Measurements from ENCODE around the gene TBR1. TPM values are rescaled to one million over a fixed set of nuclear protein-coding genes. Genes with fewer than 3 reads are reported as not detected.

TBR1 gene
- total and polyA plus RNA-seq, 2 of the 4 experiments (the other 2 are of a cell fraction), result not detected

DNA sequence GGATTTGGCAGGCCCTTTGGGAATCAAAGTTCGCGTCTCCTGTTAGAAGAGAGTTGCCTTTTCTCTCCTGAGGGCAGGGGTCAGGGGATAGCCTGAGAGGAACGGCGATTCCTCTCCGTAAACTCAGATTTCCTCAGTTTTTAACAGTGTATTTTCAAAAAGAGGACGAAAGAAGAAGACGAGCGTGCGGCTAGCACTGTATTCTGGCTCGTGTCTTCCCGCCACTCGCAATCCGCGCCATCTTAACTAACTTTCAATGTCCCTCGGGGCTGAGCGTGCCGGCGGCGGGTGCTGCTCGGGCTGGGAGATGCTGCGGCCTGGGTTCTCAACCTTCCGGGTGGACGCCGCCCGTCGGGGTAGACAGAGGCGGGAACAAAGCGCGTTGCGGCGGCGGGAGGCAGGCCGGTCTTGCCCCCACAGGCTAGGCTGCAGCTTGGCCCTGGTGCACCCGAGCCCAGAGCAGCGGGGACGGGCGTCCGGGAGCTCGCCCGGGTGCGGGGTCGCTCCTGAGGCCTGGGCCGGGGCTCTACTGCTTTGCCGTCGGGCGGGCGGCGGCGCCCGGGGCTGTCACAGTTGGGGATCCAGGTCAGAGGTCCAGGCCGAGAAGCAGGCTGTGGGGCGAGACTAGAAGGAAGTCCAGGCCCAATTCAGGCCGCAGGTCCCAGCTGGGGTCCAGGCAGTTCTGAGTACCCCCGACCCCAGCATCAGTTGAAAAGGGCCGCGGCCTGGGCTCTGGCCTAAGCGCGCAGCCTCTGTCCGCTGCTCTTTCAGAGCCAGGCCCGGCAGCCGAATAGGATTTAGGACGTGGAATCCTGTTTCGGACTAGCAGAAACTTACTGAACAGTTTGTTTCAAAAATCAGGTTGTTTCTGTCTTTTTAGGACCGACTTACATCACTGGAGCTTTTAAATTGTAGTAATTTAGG, 11.8 kb downstream of the TBR1 start (continued):
- TF ChIP-seq RFX5 (IDR thresholded peaks at IDR 0.05; ENCODE audit: low read depth, low read length) (no peak), CEBPB (IDR thresholded peaks at IDR 0.05; ENCODE audit: low read depth, low read length) (no peak)

DNA sequence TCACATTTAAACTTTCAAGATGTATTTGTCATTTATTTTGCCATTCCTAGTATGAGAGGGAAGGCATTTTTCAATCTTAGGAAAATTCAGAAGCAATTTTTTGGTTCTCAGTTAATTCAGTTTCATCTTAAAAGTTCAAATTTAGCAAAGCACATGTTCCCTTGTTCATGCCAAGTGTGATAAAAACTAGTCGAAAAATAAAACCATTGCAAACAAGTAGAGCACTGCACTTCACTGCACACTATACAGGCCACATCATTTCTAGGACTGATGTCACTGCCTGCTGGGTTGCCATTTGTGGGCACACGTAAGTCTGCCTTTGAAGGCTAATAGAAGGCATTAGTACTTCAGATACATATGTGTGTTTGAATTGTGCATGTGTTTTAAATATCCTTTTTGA, 14.3 kb downstream of the TBR1 start:
- Histone ChIP-seq H3K23ac (ENCODE audit: low read depth, low read length) (no peak overlapping the region), H2BK120ac (ENCODE audit: low read depth, low read length) (no peak overlapping the region), H2AK5ac (ENCODE audit: low read depth, low read length) (no peak overlapping the region), H4K91ac (ENCODE audit: insufficient read depth, low read depth, low read length) (no peak overlapping the region), H2BK15ac (ENCODE audit: low read depth, low read length) (no peak overlapping the region), H3K4me1 (ENCODE audit: control insufficient read depth, insufficient read depth, low read length) (no peaks in the 10 kb centered on the region), H3K4ac (ENCODE audit: low read depth, low read length) (no peak overlapping the region), H3K9me3 (ENCODE audit: control insufficient read depth, insufficient read depth, low read length) (peaks cover 7% of the 10 kb centered on the region; the same call in 1 of the 2 replicates), H3K18ac (ENCODE audit: low read depth, low read length) (no peak overlapping the region), H3K4me3 (ENCODE audit: insufficient read depth, low read depth, low read length) (no peak overlapping the region), H3K36me3 (ENCODE audit: control insufficient read depth, insufficient read depth, low read length) (no peaks in the 10 kb centered on the region), H2AFZ (replicated peaks; ENCODE audit: low read length, poor library complexity) (no peak overlapping the region), H3K14ac (replicated peaks; ENCODE audit: low read depth, low read length) (no peak overlapping the region), H3K9ac (ENCODE audit: low read depth, low read length) (no peak overlapping the region), H2AK9ac (replicated peaks; ENCODE audit: low read depth, low read length, poor library complexity) (no peak overlapping the region), H3K56ac (ENCODE audit: extremely low read depth, insufficient read depth, low read length) (no peak overlapping the region), H3K4me2 (ENCODE audit: low read depth, low read length) (no peak overlapping the region), H2BK20ac (ENCODE audit: low read depth, low read length) (no peak overlapping the region), H3K27me3 (ENCODE audit: control insufficient read depth, insufficient read depth, low read length) (peaks cover 51% of the 10 kb centered on the region), H4K20me1 (ENCODE audit: insufficient read depth, low read length) (0 out of 2 replicates have a peak, but pooled peaks cover 4% of the 10 kb centered on the region), H4K8ac (ENCODE audit: low read depth in 2 of 2, low read length in 2 of 2) (no peak overlapping the region), H3K79me1 (ENCODE audit: low read depth in 1 of 2, low read length in 2 of 2) (no peaks in the 10 kb centered on the region), H4K5ac (ENCODE audit: low read depth, low read length) (no peak overlapping the region), H2BK5ac (ENCODE audit: low read depth, low read length, poor library complexity, severe bottlenecking) (no peak overlapping the region), H3K27ac (ENCODE audit: insufficient read depth, low read length) (no peak overlapping the region), H3K9me1 (ENCODE audit: insufficient read depth, low read length) (no peaks in the 10 kb centered on the region)
- TF ChIP-seq RCOR1 (IDR thresholded peaks at IDR 0.05; ENCODE audit: insufficient replicate concordance, low read length) (no peak), RAD21 (IDR thresholded peaks at IDR 0.05; ENCODE audit: low read length) (no peak), SMC3 (IDR thresholded peaks at IDR 0.05; ENCODE audit: low read depth, low read length) (no peak)
- POLR2A ChIA-PET (ENCODE audit: unreplicated experiment), result no interaction called here
- dilution Hi-C loops (cut with HindIII; ENCODE audit: low sequenced_read_pairs, unreplicated experiment), result no loop called here
- no TSS peak for BruUV-seq (replicated peaks)
- DNase-seq (no peak), ATAC-seq (ENCODE audit: low read depth) (no peak)
- CTCF ChIA-PET, result no interaction called here
- no CpG with 5 or more reads among the region's 2 CpGs for WGBS, 2 experiments (ENCODE audit: extremely low coverage in 2 of 2, insufficient read length in 1 of 2)
- intact Hi-C loops (cut with micrococcal nuclease), result no loop called here
- in situ Hi-C loops (cut with MboI; ENCODE audit: low sequenced_read_pairs), result no loop called here
